GM12874 (cell line): ENCODE data around the gene IFNGR1.

Experiments used
- TF ChIP-seq, protein P1 (sequence below): IDR thresholded peaks from 2 replicates; pipeline ENCODE4 v1.5.1; 2011; ENCODE audit warnings: low read depth, mild to moderate bottlenecking, control low read depth, low read length, moderate library complexity; ENCODE audit not compliant: insufficient read depth

The IFNGR1 gene

DNA sequence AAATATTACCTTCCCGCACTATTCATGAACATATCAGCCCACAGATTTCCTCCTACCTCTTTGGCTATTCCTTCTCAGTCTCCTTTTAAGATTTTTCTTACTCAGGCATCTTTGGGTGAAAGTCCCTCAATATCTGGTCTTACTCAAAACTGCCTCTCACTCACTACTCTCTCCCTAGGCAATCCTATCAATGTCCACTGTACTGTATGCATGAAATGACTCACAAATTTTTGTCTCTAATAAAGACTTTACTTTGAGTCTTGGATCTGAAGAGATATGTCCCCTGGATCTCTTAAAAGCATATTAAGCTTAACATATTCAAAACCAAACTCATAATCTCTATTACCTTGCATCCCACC lies 70.2 kb downstream of the IFNGR1 start:
- TF ChIP-seq, protein P1, sequence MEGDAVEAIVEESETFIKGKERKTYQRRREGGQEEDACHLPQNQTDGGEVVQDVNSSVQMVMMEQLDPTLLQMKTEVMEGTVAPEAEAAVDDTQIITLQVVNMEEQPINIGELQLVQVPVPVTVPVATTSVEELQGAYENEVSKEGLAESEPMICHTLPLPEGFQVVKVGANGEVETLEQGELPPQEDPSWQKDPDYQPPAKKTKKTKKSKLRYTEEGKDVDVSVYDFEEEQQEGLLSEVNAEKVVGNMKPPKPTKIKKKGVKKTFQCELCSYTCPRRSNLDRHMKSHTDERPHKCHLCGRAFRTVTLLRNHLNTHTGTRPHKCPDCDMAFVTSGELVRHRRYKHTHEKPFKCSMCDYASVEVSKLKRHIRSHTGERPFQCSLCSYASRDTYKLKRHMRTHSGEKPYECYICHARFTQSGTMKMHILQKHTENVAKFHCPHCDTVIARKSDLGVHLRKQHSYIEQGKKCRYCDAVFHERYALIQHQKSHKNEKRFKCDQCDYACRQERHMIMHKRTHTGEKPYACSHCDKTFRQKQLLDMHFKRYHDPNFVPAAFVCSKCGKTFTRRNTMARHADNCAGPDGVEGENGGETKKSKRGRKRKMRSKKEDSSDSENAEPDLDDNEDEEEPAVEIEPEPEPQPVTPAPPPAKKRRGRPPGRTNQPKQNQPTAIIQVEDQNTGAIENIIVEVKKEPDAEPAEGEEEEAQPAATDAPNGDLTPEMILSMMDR: no peak

DNA sequence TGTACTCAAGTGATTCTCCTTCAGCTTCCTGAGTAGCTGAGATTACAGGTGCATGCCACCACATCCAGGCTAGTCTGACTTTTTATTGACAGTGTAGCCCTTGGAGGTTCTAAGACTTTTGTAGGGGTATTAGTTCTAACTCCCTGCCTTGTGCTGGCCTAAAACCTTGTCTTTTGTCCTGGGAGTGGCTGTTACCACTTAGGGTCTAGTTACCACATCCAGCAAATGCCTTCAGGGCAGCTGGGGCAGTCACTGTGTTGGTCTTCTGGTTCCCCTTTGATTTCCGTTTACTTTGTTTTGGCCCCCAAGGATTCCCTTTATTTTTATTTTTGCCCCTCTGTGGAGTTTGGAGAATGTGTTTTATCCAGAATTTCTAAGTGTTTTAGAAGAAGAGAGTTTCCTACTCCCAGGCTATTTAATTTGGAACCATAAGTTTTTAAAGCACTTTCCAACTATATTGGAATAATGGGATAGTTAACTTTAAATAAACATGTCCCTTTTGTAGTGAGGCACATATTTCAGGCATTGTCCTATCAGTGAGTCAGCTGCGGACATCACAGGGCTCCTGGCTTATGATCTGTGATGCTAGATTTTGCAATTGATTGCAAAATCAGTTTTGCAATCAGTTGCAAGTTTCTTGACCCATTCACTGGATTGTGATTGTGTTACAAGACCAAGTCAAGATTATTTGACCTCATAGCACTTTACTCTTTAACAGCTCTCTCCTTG lies 70.7 kb downstream of the IFNGR1 start:
- TF ChIP-seq, protein P1: no peak
